Stomach (tissue), 9 donors: ENCODE results near the gene MYBL2. TPM values are rescaled to one million over a fixed set of nuclear protein-coding genes. Genes with fewer than 3 reads are reported as not detected.

Experiments
- DNase-seq, 2 donors: peaks; one replicate each; pipeline versions ENCODE4 v3.0.0 to v3.0.0-alpha.2; 2013 to 2019
- H3K27ac ChIP-seq, 5 donors: fragments of 200-600 bp in 4 of 5; sonication (generic) in 4 of 5; one replicate each; pipeline ENCODE4 v1.5.1; 2013 to 2019; ENCODE audit warnings: mild to moderate bottlenecking in 1 of 5, moderate library complexity in 1 of 5
- H3K27me3 ChIP-seq, 3 donors: fragments of 200-600 bp; sonication (generic); one replicate each; pipeline ENCODE4 v1.5.1; 2017 to 2019; ENCODE audit warnings: mixed run types in 1 of 3
- H3K36me3 ChIP-seq, 4 donors: fragments of 200-600 bp; sonication (generic); 1 replicate in 3 of 4; 2 replicates in 1 of 4; pipeline ENCODE4 v1.5.1; 2016 to 2019
- H3K4me1 ChIP-seq, 4 donors: fragments of 200-600 bp; sonication (generic); one replicate each; pipeline ENCODE4 v1.5.1; 2016 to 2019
- H3K4me3 ChIP-seq, 4 donors: fragments of 200-600 bp; sonication (generic) in 3 of 4; one replicate each; pipeline ENCODE4 v1.5.1; 2016 to 2019; ENCODE audit warnings: mild to moderate bottlenecking in 1 of 4
- H3K9me3 ChIP-seq, 4 donors: fragments of 200-600 bp; sonication (generic); one replicate each; pipeline ENCODE4 v1.5.1; 2016 to 2019
- EP300 ChIP-seq: sonication (generic); formaldehyde crosslinking; IDR thresholded peaks from one replicate; pipeline ENCODE4 v1.6.1; 2017; ENCODE audit warnings: antibody characterized with exemption
- POLR2A ChIP-seq, 4 donors: fragments of 450-650 bp; IDR thresholded peaks; one replicate each; pipeline ENCODE4 v1.6.1; 2016; ENCODE audit warnings: antibody characterized with exemption in 4 of 4, control low read depth in 2 of 4, mild to moderate bottlenecking in 1 of 4, moderate library complexity in 1 of 4
- POLR2AphosphoS5 ChIP-seq, 3 donors: sonication (generic); formaldehyde crosslinking; IDR thresholded peaks; one replicate each; pipeline ENCODE4 v1.6.1; 2016; ENCODE audit warnings: antibody characterized with exemption in 3 of 3
- WGBS, 5 donors: extraction: QIAGEN DNeasy Blood & Tissue Kit in 3 of 5; methylation state at CpG; one replicate each; pipeline versions ENCODE4 v1.1.5 to v1.1.7; 2013 to 2018; 5-methylcytosine and 5-hydroxymethylcytosine counted together
- intact Hi-C: fragments of 100-400 bp; cut with DNase I; formaldehyde crosslinking; loops from one replicate; pipeline ENCODE4 v1.15.1; 2023; ENCODE audit warnings: low total_unique reads
- polyA plus RNA-seq, 3 donors: library from polyadenylated mRNA; stranded (reverse); fragments of 200-250 nt; gene quantifications; one replicate each; pipeline ENCODE4 v1.2.3, GENCODE V29; 2013
- total RNA-seq, 5 donors: library from RNA; depleted of rRNA; stranded (reverse); fragments of >200 nt; gene quantifications; one replicate each; pipeline versions ENCODE4 v1.1.0 to v1.2.3, GENCODE V29; 2014 to 2016
- TF ChIP-seq, protein P1 (sequence below), 7 experiments: fragments of 450-650 bp in 4 of 7; fragments of 200-600 bp in 3 of 7; sonication (generic) in 3 of 7; IDR thresholded peaks; one replicate each; pipeline ENCODE4 v1.5.1; 2016 to 2019; ENCODE audit warnings: antibody characterized with exemption in 7 of 7, control low read depth in 2 of 7, mild to moderate bottlenecking in 1 of 7
- donor health status: healthy with polysubstance abuse.
- donor health status: Bipolar disorder and iron deficiency.
- donor health status: healthy.

Gene MYBL2
- total and polyA plus RNA-seq, 8 donors, result 4.1 to 25.1 (median 6.1) TPM

GRCh38 chr20:43686820-43687219 is 19.9 kb downstream of the MYBL2 start:
- no peaks in the 10 kb centered on the region for H3K4me1 ChIP-seq
- H3K27ac ChIP-seq, result no peak overlapping the region
- TF ChIP-seq POLR2AphosphoS5 (IDR thresholded peaks at IDR 0.05) (no peak), POLR2A (IDR thresholded peaks at IDR 0.05) (no peak), EP300 (no peak)
- TF ChIP-seq, protein P1, sequence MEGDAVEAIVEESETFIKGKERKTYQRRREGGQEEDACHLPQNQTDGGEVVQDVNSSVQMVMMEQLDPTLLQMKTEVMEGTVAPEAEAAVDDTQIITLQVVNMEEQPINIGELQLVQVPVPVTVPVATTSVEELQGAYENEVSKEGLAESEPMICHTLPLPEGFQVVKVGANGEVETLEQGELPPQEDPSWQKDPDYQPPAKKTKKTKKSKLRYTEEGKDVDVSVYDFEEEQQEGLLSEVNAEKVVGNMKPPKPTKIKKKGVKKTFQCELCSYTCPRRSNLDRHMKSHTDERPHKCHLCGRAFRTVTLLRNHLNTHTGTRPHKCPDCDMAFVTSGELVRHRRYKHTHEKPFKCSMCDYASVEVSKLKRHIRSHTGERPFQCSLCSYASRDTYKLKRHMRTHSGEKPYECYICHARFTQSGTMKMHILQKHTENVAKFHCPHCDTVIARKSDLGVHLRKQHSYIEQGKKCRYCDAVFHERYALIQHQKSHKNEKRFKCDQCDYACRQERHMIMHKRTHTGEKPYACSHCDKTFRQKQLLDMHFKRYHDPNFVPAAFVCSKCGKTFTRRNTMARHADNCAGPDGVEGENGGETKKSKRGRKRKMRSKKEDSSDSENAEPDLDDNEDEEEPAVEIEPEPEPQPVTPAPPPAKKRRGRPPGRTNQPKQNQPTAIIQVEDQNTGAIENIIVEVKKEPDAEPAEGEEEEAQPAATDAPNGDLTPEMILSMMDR (IDR thresholded peaks at IDR 0.05), result no peak
- no peaks in the 10 kb centered on the region for H3K36me3 ChIP-seq
- DNase-seq, result no peak
- H3K9me3 ChIP-seq, result no peaks in the 10 kb centered on the region
- WGBS, 5 donors, result 87 to 97% (median 96%) methylated on average over 8 to 13 of the region's 13 CpGs
- intact Hi-C loops, result no loop called here
- H3K4me3 ChIP-seq, result no peak overlapping the region
- H3K27me3 ChIP-seq, result no peaks in the 10 kb centered on the region

DNA sequence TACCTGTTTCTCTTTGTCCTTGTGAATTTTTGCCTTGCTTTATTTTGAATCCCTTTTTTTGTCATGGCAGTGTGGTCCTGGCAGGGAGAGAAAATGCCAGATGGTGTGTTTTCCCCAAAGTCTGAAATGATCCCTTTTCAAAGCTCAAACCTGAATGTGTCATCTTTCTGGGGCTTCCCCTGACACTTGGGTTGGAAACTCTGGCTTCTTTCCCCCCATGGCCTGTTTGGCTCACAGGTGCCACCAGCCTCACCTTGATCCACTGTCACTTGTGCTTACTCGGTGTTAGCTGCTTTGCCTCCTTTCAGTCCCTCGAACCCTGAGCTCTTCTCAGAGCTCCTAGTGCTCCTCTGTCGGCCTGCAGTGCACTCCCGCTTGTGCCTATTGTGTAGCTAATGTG is 22.3 kb downstream of the MYBL2 start:
- no peaks in the 10 kb centered on the region for H3K9me3 ChIP-seq
- WGBS, 5 donors, result 77 to 87% (median 84%) methylated on average over 4 of the region's 4 CpGs
- H3K4me3 ChIP-seq, result no peak overlapping the region
- H3K27ac ChIP-seq, result no peak overlapping the region
- no peaks in the 10 kb centered on the region for H3K27me3 ChIP-seq
- H3K4me1 ChIP-seq, result no peaks in the 10 kb centered on the region
- no peaks in the 10 kb centered on the region for H3K36me3 ChIP-seq
- intact Hi-C loops, result no loop called here
- TF ChIP-seq EP300, result no peak
- no peak for TF ChIP-seq POLR2AphosphoS5 (IDR thresholded peaks at IDR 0.05)
- TF ChIP-seq, protein P1 (IDR thresholded peaks at IDR 0.05), result no peak
- no peak for TF ChIP-seq POLR2A (IDR thresholded peaks at IDR 0.05)
- no peak for DNase-seq

- Histone ChIP-seq H3K36me3 (no peaks in the 10 kb centered on the region), H3K4me1 (no peaks in the 10 kb centered on the region), H3K9me3 (no peaks in the 10 kb centered on the region), H3K27me3 (no peaks in the 10 kb centered on the region), H3K4me3 (no peak overlapping the region), H3K27ac (no peak overlapping the region)
- no peak for DNase-seq
- WGBS, 5 donors, result 85 to 90% (median 87%) methylated on average over 9 of the region's 9 CpGs
- intact Hi-C loops, result no loop called here
- TF ChIP-seq POLR2AphosphoS5 (IDR thresholded peaks at IDR 0.05) (no peak), EP300 (no peak), POLR2A (IDR thresholded peaks at IDR 0.05) (no peak)
- TF ChIP-seq, protein P1 (IDR thresholded peaks at IDR 0.05), result no peak
These were observed 24.2 kb downstream of the MYBL2 start for GRCh38 chr20:43690943-43691598.

DNA sequence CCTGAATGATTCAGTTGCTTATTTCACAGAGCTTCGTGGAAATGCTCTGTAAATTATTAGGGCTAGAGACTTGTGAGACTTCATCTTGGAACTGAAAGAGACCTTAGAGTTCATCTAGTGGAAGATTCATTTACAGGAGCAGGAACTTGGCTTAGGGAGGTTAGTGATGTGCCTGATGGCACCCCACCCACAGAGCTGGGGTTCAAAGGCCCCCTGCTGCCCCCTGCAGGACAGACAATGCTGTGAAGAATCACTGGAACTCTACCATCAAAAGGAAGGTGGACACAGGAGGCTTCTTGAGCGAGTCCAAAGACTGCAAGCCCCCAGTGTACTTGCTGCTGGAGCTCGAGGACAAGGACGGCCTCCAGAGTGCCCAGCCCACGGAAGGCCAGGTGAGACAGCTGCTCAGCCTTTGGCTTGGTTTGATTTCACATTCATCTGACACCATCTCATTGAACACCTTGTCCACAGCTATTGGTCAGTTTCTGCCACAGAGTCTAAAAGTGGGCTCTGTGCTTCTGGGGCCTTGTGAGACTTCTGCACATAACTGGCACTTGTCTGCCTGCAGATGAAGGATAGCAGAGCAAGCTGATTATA is 25.1 kb downstream of the MYBL2 start:
- DNase-seq, result peak; percentile 54 to 58
- 73 to 91% (median 88%) methylated on average over 2 to 5 of the region's 5 CpGs for WGBS, 5 donors

More for the DNA sequence above, 25.1 kb downstream of the MYBL2 start:
- intact Hi-C loops, result no loop called here
- Histone ChIP-seq H3K27me3 (no peaks in the 10 kb centered on the region), H3K4me3 (no peak overlapping the region), H3K4me1 (no peaks in the 10 kb centered on the region), H3K9me3 (no peaks in the 10 kb centered on the region), H3K27ac (no peak overlapping the region), H3K36me3 (no peaks in the 10 kb centered on the region)
- TF ChIP-seq, protein P1 (IDR thresholded peaks at IDR 0.05), result peak in 2 of 7 experiments; percentile 22 to 37
- TF ChIP-seq EP300, result no peak
